Stimulated activated naive CD8-positive, alpha-beta T cell treated with anti-CD3 and anti-CD28 coated beads, Interleukin-15, Interleukin-2, amounts not matched to agents 100 ng/mL and 50 ng/mL, for 24 hours (primary cell): ENCODE results near the gene CRACDL.

ENCODE experiments used
- H3K27ac Mint-ChIP-seq: one replicate; pipeline ENCODE4 v1.8.0; 2021; ENCODE audit warnings: mild to moderate bottlenecking, mixed read lengths
- H3K27me3 Mint-ChIP-seq: one replicate; pipeline ENCODE4 v1.8.0; 2021; ENCODE audit warnings: mixed read lengths
- H3K36me3 Mint-ChIP-seq: one replicate; pipeline ENCODE4 v1.8.0; 2021; ENCODE audit warnings: low read depth, mixed read lengths
- H3K4me1 Mint-ChIP-seq: one replicate; pipeline ENCODE4 v1.8.0; 2021; ENCODE audit warnings: low read depth, mixed read lengths
- H3K4me3 Mint-ChIP-seq: one replicate; pipeline ENCODE4 v1.8.0; 2021; ENCODE audit warnings: mild to moderate bottlenecking, mixed read lengths
- H3K9me3 Mint-ChIP-seq: one replicate; pipeline ENCODE4 v1.8.0; 2021; ENCODE audit warnings: mixed read lengths

Gene CRACDL

GRCh38 chr2:98775146-98775986 lies 160.7 kb downstream of the CRACDL start:
- H3K4me1 Mint-ChIP-seq = peaks cover 35% of the 10 kb centered on the region
- H3K27ac Mint-ChIP-seq = no peak overlapping the region
- no peaks in the 10 kb centered on the region for H3K27me3 Mint-ChIP-seq

GRCh38 chr2:98773907-98774306 lies 162.1 kb downstream of the CRACDL start:
- H3K27me3 Mint-ChIP-seq = no peaks in the 10 kb centered on the region
- no peaks in the 10 kb centered on the region for H3K36me3 Mint-ChIP-seq
- peaks cover 49% of the 10 kb centered on the region for H3K4me1 Mint-ChIP-seq
- H3K27ac Mint-ChIP-seq = no peak overlapping the region
- no peaks in the 10 kb centered on the region for H3K9me3 Mint-ChIP-seq
- H3K4me3 Mint-ChIP-seq = no peak overlapping the region

More at GRCh38 chr2:98775146-98775986, 160.7 kb downstream of the CRACDL start:
- no peaks in the 10 kb centered on the region for H3K9me3 Mint-ChIP-seq
- H3K36me3 Mint-ChIP-seq = no peaks in the 10 kb centered on the region
- H3K4me3 Mint-ChIP-seq = no peak overlapping the region

GRCh38 chr2:98773169-98773568 lies 162.9 kb downstream of the CRACDL start:
- H3K27ac Mint-ChIP-seq = peak overlapping the region; percentile 18
- H3K27me3 Mint-ChIP-seq = no peaks in the 10 kb centered on the region
- H3K9me3 Mint-ChIP-seq = no peaks in the 10 kb centered on the region
- H3K4me3 Mint-ChIP-seq = no peak overlapping the region
- peaks cover 56% of the 10 kb centered on the region for H3K4me1 Mint-ChIP-seq
- no peaks in the 10 kb centered on the region for H3K36me3 Mint-ChIP-seq

GRCh38 chr2:98772536-98772935 lies 163.5 kb downstream of the CRACDL start:
- H3K27ac Mint-ChIP-seq = peak overlapping the region; percentile 18
- no peaks in the 10 kb centered on the region for H3K36me3 Mint-ChIP-seq
- no peaks in the 10 kb centered on the region for H3K27me3 Mint-ChIP-seq
- H3K4me1 Mint-ChIP-seq = peaks cover 63% of the 10 kb centered on the region
- H3K9me3 Mint-ChIP-seq = no peaks in the 10 kb centered on the region
- H3K4me3 Mint-ChIP-seq = peak overlapping the region; percentile 84

GRCh38 chr2:98771721-98772524 lies 164.1 kb downstream of the CRACDL start:
- Mint-ChIP-seq H3K4me3 (peak overlapping the region; percentile 84), H3K27ac (peak overlapping the region; percentile 95), H3K36me3 (no peaks in the 10 kb centered on the region), H3K4me1 (peaks cover 69% of the 10 kb centered on the region), H3K9me3 (no peaks in the 10 kb centered on the region), H3K27me3 (no peaks in the 10 kb centered on the region)

GRCh38 chr2:98771264-98771663 lies 164.8 kb downstream of the CRACDL start:
- Mint-ChIP-seq H3K4me3 (peak overlapping the region; percentile 84), H3K4me1 (peaks cover 76% of the 10 kb centered on the region)

GRCh38 chr2:98769784-98770183 lies 166.2 kb downstream of the CRACDL start:
- H3K4me1 Mint-ChIP-seq = peaks cover 83% of the 10 kb centered on the region
- no peaks in the 10 kb centered on the region for H3K36me3 Mint-ChIP-seq
- peak overlapping the region; percentile 86 for H3K27ac Mint-ChIP-seq
- no peaks in the 10 kb centered on the region for H3K27me3 Mint-ChIP-seq
- peak overlapping the region; percentile 84 for H3K4me3 Mint-ChIP-seq
- H3K9me3 Mint-ChIP-seq = no peaks in the 10 kb centered on the region

More at GRCh38 chr2:98771264-98771663, 164.8 kb downstream of the CRACDL start:
- no peaks in the 10 kb centered on the region for H3K9me3 Mint-ChIP-seq
- H3K36me3 Mint-ChIP-seq = no peaks in the 10 kb centered on the region
- no peaks in the 10 kb centered on the region for H3K27me3 Mint-ChIP-seq
- H3K27ac Mint-ChIP-seq = peak overlapping the region; percentile 95

GRCh38 chr2:98769114-98769476 lies 166.9 kb downstream of the CRACDL start:
- H3K9me3 Mint-ChIP-seq = no peaks in the 10 kb centered on the region
- H3K27ac Mint-ChIP-seq = peak overlapping the region; percentile 70
- H3K36me3 Mint-ChIP-seq = no peaks in the 10 kb centered on the region
- H3K4me1 Mint-ChIP-seq = peaks cover 83% of the 10 kb centered on the region
- peak overlapping the region; percentile 52 for H3K4me3 Mint-ChIP-seq
- H3K27me3 Mint-ChIP-seq = no peaks in the 10 kb centered on the region

GRCh38 chr2:98768384-98769113 lies 167.5 kb downstream of the CRACDL start:
- no peaks in the 10 kb centered on the region for H3K36me3 Mint-ChIP-seq
- no peaks in the 10 kb centered on the region for H3K9me3 Mint-ChIP-seq

GRCh38 chr2:98764499-98764898 lies 171.5 kb downstream of the CRACDL start:
- Mint-ChIP-seq H3K27me3 (no peaks in the 10 kb centered on the region), H3K36me3 (no peaks in the 10 kb centered on the region), H3K4me1 (peaks cover 75% of the 10 kb centered on the region), H3K4me3 (no peak overlapping the region), H3K9me3 (no peaks in the 10 kb centered on the region), H3K27ac (no peak overlapping the region)

More at GRCh38 chr2:98768384-98769113, 167.5 kb downstream of the CRACDL start:
- Mint-ChIP-seq H3K27me3 (no peaks in the 10 kb centered on the region), H3K27ac (peak overlapping the region; percentile 70), H3K4me3 (peak overlapping the region; percentile 52), H3K4me1 (peaks cover 84% of the 10 kb centered on the region)

- peaks cover 75% of the 10 kb centered on the region for H3K4me1 Mint-ChIP-seq
- H3K36me3 Mint-ChIP-seq = no peaks in the 10 kb centered on the region
- H3K27me3 Mint-ChIP-seq = no peaks in the 10 kb centered on the region
- no peaks in the 10 kb centered on the region for H3K9me3 Mint-ChIP-seq
- H3K27ac Mint-ChIP-seq = no peak overlapping the region
- no peak overlapping the region for H3K4me3 Mint-ChIP-seq
These were observed 172.6 kb downstream of the CRACDL start for GRCh38 chr2:98763209-98763951.

- peaks cover 75% of the 10 kb centered on the region for H3K4me1 Mint-ChIP-seq
- H3K4me3 Mint-ChIP-seq = peak overlapping the region; percentile 30
- no peaks in the 10 kb centered on the region for H3K9me3 Mint-ChIP-seq
- H3K27me3 Mint-ChIP-seq = no peaks in the 10 kb centered on the region
- no peaks in the 10 kb centered on the region for H3K36me3 Mint-ChIP-seq
- H3K27ac Mint-ChIP-seq = peak overlapping the region; percentile 67
These were observed 174.1 kb downstream of the CRACDL start for GRCh38 chr2:98761909-98762308.

GRCh38 chr2:98761267-98761781 lies 174.7 kb downstream of the CRACDL start:
- H3K4me3 Mint-ChIP-seq = peak overlapping the region; percentile 59
- peak overlapping the region; percentile 67 for H3K27ac Mint-ChIP-seq
- no peaks in the 10 kb centered on the region for H3K9me3 Mint-ChIP-seq
- no peaks in the 10 kb centered on the region for H3K27me3 Mint-ChIP-seq
- H3K36me3 Mint-ChIP-seq = no peaks in the 10 kb centered on the region
- H3K4me1 Mint-ChIP-seq = peaks cover 70% of the 10 kb centered on the region
